Measurements from ENCODE around the gene OPN1MW2. TPM values are rescaled to one million over a fixed set of nuclear protein-coding genes. Genes with fewer than 3 reads are reported as not detected.
"Not testable (repeated sequence)": the region's sequence is repeated elsewhere in the genome, so short reads cannot be mapped to it uniquely, and the experiment has no call there.

The OPN1MW2 gene
- not detected in 2 replicates for total RNA-seq
- not detected in 2 replicates for polyA plus RNA-seq
- polyA plus RNA-seq (2011; cell fraction: cytosol; rRNA removed): not detected in 2 replicates
- not detected in 2 replicates for polyA plus RNA-seq (2011; cell fraction: nucleus; rRNA removed)
- not detected in 2 replicates for polyA plus RNA-seq (2012)
- polyA minus RNA-seq: not detected in 2 replicates
- polyA minus RNA-seq (2011; cell fraction: cytosol; rRNA and poly(A)+ RNA removed): not detected
- polyA minus RNA-seq (2011; cell fraction: nucleus; rRNA and poly(A)+ RNA removed): not detected in 2 replicates
- not detected for Bru-seq, nascent RNA
- not detected for BruChase-seq, experiment 1, labeled RNA remaining after a 6-hour chase
- not detected for BruChase-seq, experiment 2, labeled RNA remaining after a 2-hour chase
- long read RNA-seq: 0 reads

DNA sequence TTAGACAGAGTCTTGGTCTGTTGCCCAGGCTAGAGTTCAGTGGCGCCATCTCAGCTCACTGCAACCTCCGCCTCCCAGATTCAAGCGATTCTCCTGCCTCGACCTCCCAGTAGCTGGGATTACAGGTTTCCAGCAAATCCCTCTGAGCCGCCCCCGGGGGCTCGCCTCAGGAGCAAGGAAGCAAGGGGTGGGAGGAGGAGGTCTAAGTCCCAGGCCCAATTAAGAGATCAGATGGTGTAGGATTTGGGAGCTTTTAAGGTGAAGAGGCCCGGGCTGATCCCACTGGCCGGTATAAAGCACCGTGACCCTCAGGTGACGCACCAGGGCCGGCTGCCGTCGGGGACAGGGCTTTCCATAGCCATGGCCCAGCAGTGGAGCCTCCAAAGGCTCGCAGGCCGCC, at the start of gene OPN1MW2:
TSS of gene OPN1MW2 (plus strand) at position 301 of the 400 bp plus-strand sequence. CDS start at position 361, 60 bp downstream.
- H3K36me3 ChIP-seq (ENCODE audit: control insufficient read depth in 2 of 2, extremely low read depth in 1 of 2, insufficient read depth in 2 of 2, low read length in 2 of 2); H3K4me1 ChIP-seq (ENCODE audit: control insufficient read depth, extremely low read depth, insufficient read depth, low read length); H3K79me2 ChIP-seq (ENCODE audit: control insufficient read depth, insufficient read depth, low read length); dilution Hi-C loops (cut with MboI; ENCODE audit: extremely low pct_ligation_motif_present, low sequenced_read_pairs); H3K9me3 ChIP-seq (replicated peaks; ENCODE audit: control insufficient read depth, insufficient read depth, low read length); intact Hi-C loops (cut with micrococcal nuclease); FAIRE-seq; H3K4me2 ChIP-seq (ENCODE audit: insufficient read depth, low read length); DNase-seq (ENCODE audit: low read depth, low spot score); H3K27me3 ChIP-seq (ENCODE audit: control insufficient read depth in 2 of 2, insufficient read depth in 2 of 2, low read length in 2 of 2); POLR2A ChIA-PET; H3K4me3 ChIP-seq (replicated peaks in 1 of 3; ENCODE audit: insufficient read depth in 1 of 3, low read depth in 1 of 3, low read length in 3 of 3); H3K9ac ChIP-seq (replicated peaks; ENCODE audit: extremely low read depth, insufficient read depth, low read length); CTCF ChIA-PET; H2AFZ ChIP-seq (ENCODE audit: low read depth, low read length); BruUV-seq (replicated peaks); H3K9me1 ChIP-seq (replicated peaks; ENCODE audit: control insufficient read depth, extremely low read depth, insufficient read depth, low read length); H4K20me1 ChIP-seq (replicated peaks; ENCODE audit: control insufficient read depth, extremely low read depth, insufficient read depth, low read length); H3K27ac ChIP-seq (ENCODE audit: insufficient read depth, low read depth, low read length): not testable (repeated sequence)

DNA sequence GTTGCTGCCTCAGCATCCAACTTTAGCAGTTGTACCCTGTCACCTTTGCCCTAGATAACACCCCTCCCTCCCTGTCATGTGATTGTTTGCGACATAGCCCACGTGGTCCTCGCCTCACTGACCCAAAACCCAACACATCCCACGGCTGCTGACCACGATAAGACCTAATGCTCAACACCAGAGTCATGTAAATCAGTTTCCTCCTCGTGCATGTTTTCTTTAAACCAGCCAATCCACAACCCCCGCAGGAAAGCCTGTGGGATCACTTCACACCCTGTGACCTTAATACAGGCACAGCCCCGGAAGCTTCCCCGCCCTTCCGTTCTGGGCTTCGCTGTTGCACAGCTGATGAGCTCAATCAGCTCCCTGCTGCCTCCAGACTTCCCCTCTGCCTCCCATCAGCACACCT, 47.0 kb upstream of the OPN1MW2 start:
- H3K9ac ChIP-seq (replicated peaks; ENCODE audit: extremely low read depth, insufficient read depth, low read length); H3K4me3 ChIP-seq (replicated peaks in 1 of 3; ENCODE audit: insufficient read depth in 1 of 3, low read depth in 1 of 3, low read length in 3 of 3); H3K79me2 ChIP-seq (ENCODE audit: control insufficient read depth, insufficient read depth, low read length); H3K9me3 ChIP-seq (replicated peaks; ENCODE audit: control insufficient read depth, insufficient read depth, low read length); H3K9me1 ChIP-seq (replicated peaks; ENCODE audit: control insufficient read depth, extremely low read depth, insufficient read depth, low read length); FAIRE-seq; BruUV-seq (replicated peaks); CTCF ChIA-PET; H3K4me1 ChIP-seq (ENCODE audit: control insufficient read depth, extremely low read depth, insufficient read depth, low read length); H4K20me1 ChIP-seq (replicated peaks; ENCODE audit: control insufficient read depth, extremely low read depth, insufficient read depth, low read length); H2AFZ ChIP-seq (ENCODE audit: low read depth, low read length); POLR2A ChIA-PET; H3K27ac ChIP-seq (ENCODE audit: insufficient read depth, low read depth, low read length); intact Hi-C loops (cut with micrococcal nuclease); DNase-seq (ENCODE audit: low read depth, low spot score); H3K4me2 ChIP-seq (ENCODE audit: insufficient read depth, low read length); H3K27me3 ChIP-seq (ENCODE audit: control insufficient read depth in 2 of 2, insufficient read depth in 2 of 2, low read length in 2 of 2); dilution Hi-C loops (cut with MboI; ENCODE audit: extremely low pct_ligation_motif_present, low sequenced_read_pairs); H3K36me3 ChIP-seq (ENCODE audit: control insufficient read depth in 2 of 2, extremely low read depth in 1 of 2, insufficient read depth in 2 of 2, low read length in 2 of 2): not testable (repeated sequence)

DNA sequence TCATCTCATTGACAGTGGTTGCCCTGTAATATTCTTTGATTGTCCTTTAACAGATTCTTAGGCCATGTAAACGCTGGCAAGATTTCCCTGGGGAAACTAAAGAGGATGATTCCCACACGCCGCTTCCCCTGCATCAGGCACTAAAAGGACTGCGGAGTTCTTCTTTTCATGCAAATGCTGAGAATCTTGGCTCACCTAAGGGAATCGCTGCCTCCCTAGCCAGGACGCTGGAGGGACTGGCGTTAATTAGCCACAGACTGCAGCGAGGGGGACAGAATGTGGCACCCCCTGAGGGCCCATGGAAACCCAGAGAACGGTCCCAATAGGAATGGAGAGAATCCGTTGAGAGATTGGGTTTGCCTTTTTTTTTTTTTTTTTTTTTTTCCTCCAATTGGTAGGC, 45.2 kb upstream of the OPN1MW2 start:
- H3K36me3 ChIP-seq (ENCODE audit: control insufficient read depth in 2 of 2, extremely low read depth in 1 of 2, insufficient read depth in 2 of 2, low read length in 2 of 2); BruUV-seq (replicated peaks); intact Hi-C loops (cut with micrococcal nuclease); H3K79me2 ChIP-seq (ENCODE audit: control insufficient read depth, insufficient read depth, low read length); DNase-seq (ENCODE audit: low read depth, low spot score); H3K9ac ChIP-seq (replicated peaks; ENCODE audit: extremely low read depth, insufficient read depth, low read length); FAIRE-seq; H3K4me1 ChIP-seq (ENCODE audit: control insufficient read depth, extremely low read depth, insufficient read depth, low read length); H3K4me3 ChIP-seq (replicated peaks in 1 of 3; ENCODE audit: insufficient read depth in 1 of 3, low read depth in 1 of 3, low read length in 3 of 3); H3K27ac ChIP-seq (ENCODE audit: insufficient read depth, low read depth, low read length); H3K4me2 ChIP-seq (ENCODE audit: insufficient read depth, low read length); dilution Hi-C loops (cut with MboI; ENCODE audit: extremely low pct_ligation_motif_present, low sequenced_read_pairs); POLR2A ChIA-PET; CTCF ChIA-PET; H3K27me3 ChIP-seq (ENCODE audit: control insufficient read depth in 2 of 2, insufficient read depth in 2 of 2, low read length in 2 of 2); H4K20me1 ChIP-seq (replicated peaks; ENCODE audit: control insufficient read depth, extremely low read depth, insufficient read depth, low read length); H2AFZ ChIP-seq (ENCODE audit: low read depth, low read length); H3K9me3 ChIP-seq (replicated peaks; ENCODE audit: control insufficient read depth, insufficient read depth, low read length); H3K9me1 ChIP-seq (replicated peaks; ENCODE audit: control insufficient read depth, extremely low read depth, insufficient read depth, low read length): not testable (repeated sequence)

DNA sequence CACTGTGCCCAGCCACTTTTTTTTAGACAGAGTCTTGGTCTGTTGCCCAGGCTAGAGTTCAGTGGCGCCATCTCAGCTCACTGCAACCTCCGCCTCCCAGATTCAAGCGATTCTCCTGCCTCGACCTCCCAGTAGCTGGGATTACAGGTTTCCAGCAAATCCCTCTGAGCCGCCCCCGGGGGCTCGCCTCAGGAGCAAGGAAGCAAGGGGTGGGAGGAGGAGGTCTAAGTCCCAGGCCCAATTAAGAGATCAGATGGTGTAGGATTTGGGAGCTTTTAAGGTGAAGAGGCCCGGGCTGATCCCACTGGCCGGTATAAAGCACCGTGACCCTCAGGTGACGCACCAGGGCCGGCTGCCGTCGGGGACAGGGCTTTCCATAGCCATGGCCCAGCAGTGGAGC, 37.3 kb upstream of the OPN1MW2 start, which contains the start of gene OPN1MW:
TSS of gene OPN1MW (plus strand) at position 301 of the 400 bp plus-strand sequence. CDS start at position 383, 82 bp downstream.
- H3K27me3 ChIP-seq (ENCODE audit: control insufficient read depth in 2 of 2, insufficient read depth in 2 of 2, low read length in 2 of 2); H2AFZ ChIP-seq (ENCODE audit: low read depth, low read length); H3K4me3 ChIP-seq (replicated peaks in 1 of 3; ENCODE audit: insufficient read depth in 1 of 3, low read depth in 1 of 3, low read length in 3 of 3); CTCF ChIA-PET; intact Hi-C loops (cut with micrococcal nuclease); H3K4me1 ChIP-seq (ENCODE audit: control insufficient read depth, extremely low read depth, insufficient read depth, low read length); H3K4me2 ChIP-seq (ENCODE audit: insufficient read depth, low read length); H3K27ac ChIP-seq (ENCODE audit: insufficient read depth, low read depth, low read length); H3K36me3 ChIP-seq (ENCODE audit: control insufficient read depth in 2 of 2, extremely low read depth in 1 of 2, insufficient read depth in 2 of 2, low read length in 2 of 2); FAIRE-seq; H4K20me1 ChIP-seq (replicated peaks; ENCODE audit: control insufficient read depth, extremely low read depth, insufficient read depth, low read length); H3K79me2 ChIP-seq (ENCODE audit: control insufficient read depth, insufficient read depth, low read length); H3K9me3 ChIP-seq (replicated peaks; ENCODE audit: control insufficient read depth, insufficient read depth, low read length); H3K9me1 ChIP-seq (replicated peaks; ENCODE audit: control insufficient read depth, extremely low read depth, insufficient read depth, low read length); POLR2A ChIA-PET; H3K9ac ChIP-seq (replicated peaks; ENCODE audit: extremely low read depth, insufficient read depth, low read length); DNase-seq (ENCODE audit: low read depth, low spot score); dilution Hi-C loops (cut with MboI; ENCODE audit: extremely low pct_ligation_motif_present, low sequenced_read_pairs); BruUV-seq (replicated peaks): not testable (repeated sequence)
